Lung (tissue), 12 donors: ENCODE results near the gene ZNF860. TPM values are rescaled to one million over a fixed set of nuclear protein-coding genes. Genes with fewer than 3 reads are reported as not detected.
A peak's percentile ranks its signal among the peaks of the same experiment; 100 is the strongest.

Experiments
- ATAC-seq: fragments of 200-7000 bp; cut with Tn5 transposase; one replicate; pipeline ENCODE4 v1.9.1; 2020; ENCODE audit warnings: moderate number of reproducible peaks; ENCODE audit not compliant: insufficient read depth, low FRiP score
- DNase-seq, 3 donors: peaks; one replicate each; pipeline ENCODE4 v3.0.0-alpha.2; 2013 to 2017
- H3K27ac ChIP-seq, 2 donors: one replicate each; pipeline ENCODE4 v1.5.1; 2013; ENCODE audit warnings: mild to moderate bottlenecking in 2 of 2, moderate library complexity in 2 of 2, control low read depth in 1 of 2, inconsistent platforms in 1 of 2, low read depth in 1 of 2, low read length in 1 of 2
- H3K27me3 ChIP-seq, 3 donors: one replicate each; pipeline ENCODE4 v1.5.1; 2013; ENCODE audit warnings: low read length in 2 of 3; ENCODE audit not compliant: control insufficient read depth in 3 of 3, insufficient read depth in 3 of 3
- H3K36me3 ChIP-seq, 4 donors: one replicate each; pipeline ENCODE4 v1.5.1; 2013; ENCODE audit warnings: low read length in 4 of 4, mild to moderate bottlenecking in 1 of 4, moderate library complexity in 1 of 4; ENCODE audit not compliant: control insufficient read depth in 4 of 4, insufficient read depth in 4 of 4
- H3K4me1 ChIP-seq, 5 donors: one replicate each; pipeline ENCODE4 v1.5.1; 2013; ENCODE audit warnings: low read length in 5 of 5, mild to moderate bottlenecking in 2 of 5, moderate library complexity in 1 of 5; ENCODE audit not compliant: control insufficient read depth in 5 of 5, insufficient read depth in 5 of 5
- H3K4me3 ChIP-seq: one replicate; pipeline ENCODE4 v1.5.1; 2013; ENCODE audit warnings: mild to moderate bottlenecking, control low read depth, moderate library complexity
- H3K9ac ChIP-seq, 2 donors: one replicate each; pipeline ENCODE4 v1.5.1; 2013; ENCODE audit warnings: low read length in 2 of 2, control low read depth in 1 of 2; ENCODE audit not compliant: insufficient read depth in 1 of 2
- H3K9me3 ChIP-seq, 4 donors: one replicate each; pipeline ENCODE4 v1.5.1; 2013; ENCODE audit warnings: low read length in 3 of 4, mild to moderate bottlenecking in 1 of 4, moderate library complexity in 1 of 4; ENCODE audit not compliant: control insufficient read depth in 4 of 4, insufficient read depth in 3 of 4
- CTCF ChIP-seq: IDR thresholded peaks from 2 replicates; pipeline ENCODE4 v1.5.1; 2012; ENCODE audit warnings: mild to moderate bottlenecking; ENCODE audit errors: control extremely low read depth, extremely low read depth
- WGBS, 2 donors: extraction: QIAGEN DNeasy Blood & Tissue Kit; methylation state at CpG; one replicate each; pipeline ENCODE4 v1.1.7; 2013; 5-methylcytosine and 5-hydroxymethylcytosine counted together
- polyA plus RNA-seq, 2 donors: library from polyadenylated mRNA; stranded (reverse); fragments of 200-250 nt; gene quantifications; one replicate each; pipeline ENCODE4 v1.2.1, GENCODE V29; 2013
- total RNA-seq, 2 donors: library from RNA; depleted of rRNA in 1 of 2; stranded (reverse); fragments of >200 nt in 1 of 2; gene quantifications; one replicate each; pipeline ENCODE4 v1.2.1, GENCODE V29; 2014 to 2021
- donor health status: control.
- donor health status: control.
- donor health status: Bipolar disorder and iron deficiency.
- donor health status: healthy.
- donor health status: DM: yes; HTN: yes; CAD: no.

ZNF860 gene
- total and polyA plus RNA-seq, 4 donors = 0.35 to 2.6 (median 1.4) TPM

DNA sequence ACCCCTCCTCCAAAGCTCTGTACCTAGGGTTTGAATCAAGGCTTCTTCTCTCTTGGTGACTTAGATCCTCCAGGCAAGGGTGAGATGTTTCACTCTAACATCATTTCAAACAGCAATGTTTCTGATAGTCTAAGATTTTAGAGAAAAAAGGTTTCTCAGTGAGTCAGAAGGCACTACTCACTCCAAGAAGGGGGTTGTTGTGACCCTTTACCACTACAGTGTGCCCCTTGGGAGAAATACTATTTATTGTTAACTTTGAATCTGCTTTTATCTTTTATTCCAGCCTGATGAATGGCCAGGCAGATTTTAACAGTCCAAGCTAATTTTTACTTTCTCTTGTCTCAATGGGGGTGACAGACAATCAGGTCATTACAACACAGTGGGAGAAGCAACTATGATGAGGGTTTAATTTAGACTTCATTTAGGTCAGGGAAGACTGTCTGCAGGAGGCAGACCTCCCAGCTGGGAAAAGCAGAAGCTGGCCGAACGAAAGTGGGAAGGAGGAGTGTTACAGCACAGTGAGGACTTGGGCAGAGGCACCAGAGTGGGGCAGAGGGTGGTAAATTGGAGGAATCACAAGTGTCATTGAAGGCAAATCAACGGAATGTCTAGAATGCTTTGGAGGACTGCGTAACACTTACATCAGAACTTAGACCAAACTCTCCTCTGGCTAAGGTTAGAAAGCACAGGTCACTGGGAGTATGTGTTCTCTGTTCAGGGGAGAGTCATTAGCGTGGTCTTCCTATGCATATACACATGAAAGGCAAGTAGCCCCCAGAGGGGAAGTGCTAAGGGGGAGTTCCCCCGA is 21.2 kb downstream of the ZNF860 start:
- no peak overlapping the region for H3K4me3 ChIP-seq
- no peaks in the 10 kb centered on the region for H3K27me3 ChIP-seq
- no peaks in the 10 kb centered on the region for H3K36me3 ChIP-seq
- H3K9ac ChIP-seq = no peak overlapping the region
- H3K27ac ChIP-seq = peak overlapping the region in 1 of 2 donors; percentile 28
- no peak for ATAC-seq
- peaks cover 0 to 2% (median 0%) of the 10 kb centered on the region in 4 donors for H3K9me3 ChIP-seq
- DNase-seq = peak in 1 of 3 donors; percentile 23
- WGBS, 2 donors = 42 to 49% methylated on average over 6 of the region's 6 CpGs
- peaks cover 0 to 6% (median 0%) of the 10 kb centered on the region in 5 donors for H3K4me1 ChIP-seq
- no peak for TF ChIP-seq CTCF

- DNase-seq (no peak), ATAC-seq (no peak)
- H3K36me3 ChIP-seq = no peaks in the 10 kb centered on the region
- peaks cover 0 to 2% (median 0%) of the 10 kb centered on the region in 4 donors for H3K9me3 ChIP-seq
- no peaks in the 10 kb centered on the region for H3K27me3 ChIP-seq
- no peak for TF ChIP-seq CTCF
- H3K9ac ChIP-seq = no peak overlapping the region
- peak overlapping the region in 1 of 2 donors; percentile 28 for H3K27ac ChIP-seq
- no peak overlapping the region for H3K4me3 ChIP-seq
- WGBS, 2 donors = 89 to 95% methylated on average over 3 of the region's 3 CpGs
- H3K4me1 ChIP-seq = peaks cover 0 to 6% (median 0%) of the 10 kb centered on the region in 5 donors
Observed at GRCh38 chr3:32003380-32003779, 21.8 kb downstream of the ZNF860 start.

- H3K4me3 ChIP-seq = no peak overlapping the region
- no peak overlapping the region for H3K9ac ChIP-seq
- WGBS, 2 donors = 84 to 89% methylated on average over 5 of the region's 5 CpGs
- no peaks in the 10 kb centered on the region for H3K36me3 ChIP-seq
- no peak for ATAC-seq
- TF ChIP-seq CTCF = no peak
- H3K27ac ChIP-seq = no peak overlapping the region
- peak in 2 of 3 donors; percentile 47 to 51 for DNase-seq
- H3K9me3 ChIP-seq = peaks cover 0 to 2% (median 0%) of the 10 kb centered on the region in 4 donors
- H3K4me1 ChIP-seq = peaks cover 0 to 6% (median 0%) of the 10 kb centered on the region in 5 donors
- H3K27me3 ChIP-seq = no peaks in the 10 kb centered on the region
Observed at GRCh38 chr3:32004113-32004765, 22.7 kb downstream of the ZNF860 start.
